HepG2 (cell line): Measurements from ENCODE around the gene ASB16. TPM values are rescaled to one million over a fixed set of nuclear protein-coding genes. Genes with fewer than 3 reads are reported as not detected.

ENCODE experiments used
- ARNT2 ChIP-seq: sonication (generic); formaldehyde crosslinking; IDR thresholded peaks from 2 replicates; pipeline ENCODE4 v1.8.0; 2022; ENCODE audit warnings: mild to moderate bottlenecking, low read depth, missing genetic modification reagents, moderate library complexity
- BRCA1 ChIP-seq: sonication (generic); formaldehyde crosslinking; IDR thresholded peaks from 2 replicates; pipeline ENCODE4 v1.4.0; 2020; ENCODE audit warnings: missing genetic modification reagents
- DMAP1 ChIP-seq: IDR thresholded peaks from 2 replicates; pipeline ENCODE4 v1.6.1; 2016
- ELF4 ChIP-seq: sonication (generic); formaldehyde crosslinking; IDR thresholded peaks from 2 replicates; pipeline ENCODE4 v1.5.0; 2020; ENCODE audit warnings: missing genetic modification reagents, mild to moderate bottlenecking, moderate library complexity, borderline replicate concordance
- FOXO1 ChIP-seq: sonication (generic); formaldehyde crosslinking; IDR thresholded peaks from 2 replicates; pipeline ENCODE4 v1.4.0; 2020; ENCODE audit warnings: missing genetic modification reagents
- IKZF5 ChIP-seq: IDR thresholded peaks from 2 replicates; pipeline ENCODE4 v1.6.1; 2018; ENCODE audit warnings: missing genetic modification reagents, mild to moderate bottlenecking, missing compliant biosample characterization
- ISX ChIP-seq: sonication (generic); formaldehyde crosslinking; conservative IDR thresholded peaks from 2 replicates; pipeline ENCODE4 v1.5.0; 2020; ENCODE audit warnings: missing genetic modification reagents
- MAFK ChIP-seq, 2 experiments: IDR thresholded peaks in 1 of 2; conservative IDR thresholded peaks in 1 of 2; 2 replicates each; pipeline ENCODE4 v1.6.1; 2011; ENCODE audit warnings: improper control_type of control experiment in 2 of 2, low read length in 2 of 2
- SIX1 ChIP-seq: sonication (generic); formaldehyde crosslinking; IDR thresholded peaks from 2 replicates; pipeline ENCODE4 v1.4.0; 2020; ENCODE audit warnings: missing genetic modification reagents, borderline replicate concordance
- SP5 ChIP-seq: IDR thresholded peaks from 2 replicates; pipeline ENCODE4 v1.6.1; 2016; ENCODE audit warnings: low read depth, borderline replicate concordance
- TSC22D2 ChIP-seq: sonication (generic); formaldehyde crosslinking; IDR thresholded peaks from 2 replicates; pipeline ENCODE4 v1.5.1; 2020; ENCODE audit warnings: missing genetic modification reagents, mild to moderate bottlenecking, borderline replicate concordance
- ZNF121 ChIP-seq: sonication (generic); formaldehyde crosslinking; IDR thresholded peaks from 2 replicates; pipeline ENCODE4 v1.5.0; 2020; ENCODE audit warnings: mild to moderate bottlenecking, missing genetic modification reagents
- ZNF24 ChIP-seq: fragments of 450-650 bp; IDR thresholded peaks from 2 replicates; pipeline ENCODE4 v1.6.1; 2017; ENCODE audit warnings: antibody characterized with exemption, mild to moderate bottlenecking
- ZNF562 ChIP-seq: sonication (generic); formaldehyde crosslinking; IDR thresholded peaks from 2 replicates; pipeline ENCODE4 v1.8.0; 2022; ENCODE audit warnings: missing genetic modification reagents, borderline replicate concordance
- ZNF777 ChIP-seq: sonication (generic); formaldehyde crosslinking; IDR thresholded peaks from 2 replicates; pipeline ENCODE4 v1.4.0; 2020; ENCODE audit warnings: missing genetic modification reagents
- polyA plus RNA-seq, 8 experiments: library from polyadenylated mRNA; depleted of rRNA in 3 of 8; stranded (reverse) in 7 of 8; unstranded in 1 of 8; fragments of >200 nt; fragmentation: Illumina TruSeq in 4 of 8; extraction: Trizol in 4 of 8; gene quantifications; 2 replicates each; pipeline versions ENCODE4 v1.2.1 to v1.2.3, GENCODE V29; 2011 to 2016; ENCODE audit warnings: low read depth in 4 of 8, missing spikeins in 1 of 8, mixed read lengths in 1 of 8; ENCODE audit not compliant: insufficient read depth in 1 of 8
- total RNA-seq, 5 experiments: library from RNA; depleted of rRNA; stranded (reverse); fragments of >200 nt; fragmentation: Illumina TruSeq; extraction: Trizol; gene quantifications; 2 replicates each; pipeline ENCODE4 v1.2.3, GENCODE V29; 2016; ENCODE audit warnings: low read depth in 1 of 5
- TF ChIP-seq, protein P1 (sequence below): sonication (generic); formaldehyde crosslinking; IDR thresholded peaks from 2 replicates; pipeline ENCODE4 v1.5.1; 2020; ENCODE audit warnings: mild to moderate bottlenecking, missing genetic modification reagents
- TF ChIP-seq, protein P2 (sequence below): IDR thresholded peaks from 2 replicates; pipeline ENCODE4 v1.6.1; 2016; ENCODE audit warnings: low read depth, control low read depth
- TF ChIP-seq, protein P3 (sequence below): sonication (generic); formaldehyde crosslinking; IDR thresholded peaks from 2 replicates; pipeline ENCODE4 v1.4.0; 2020; ENCODE audit warnings: missing genetic modification reagents
- TF ChIP-seq, protein P4 (sequence below): conservative IDR thresholded peaks from 2 replicates; pipeline ENCODE4 v1.6.1; 2018; ENCODE audit warnings: missing genetic modification reagents

Gene ASB16
- total and polyA plus RNA-seq, 2 of the 13 experiments (the other 11 are each of a cell fraction or from before 2014, with no cell fraction given): 0.07 TPM; not detected in 1

DNA sequence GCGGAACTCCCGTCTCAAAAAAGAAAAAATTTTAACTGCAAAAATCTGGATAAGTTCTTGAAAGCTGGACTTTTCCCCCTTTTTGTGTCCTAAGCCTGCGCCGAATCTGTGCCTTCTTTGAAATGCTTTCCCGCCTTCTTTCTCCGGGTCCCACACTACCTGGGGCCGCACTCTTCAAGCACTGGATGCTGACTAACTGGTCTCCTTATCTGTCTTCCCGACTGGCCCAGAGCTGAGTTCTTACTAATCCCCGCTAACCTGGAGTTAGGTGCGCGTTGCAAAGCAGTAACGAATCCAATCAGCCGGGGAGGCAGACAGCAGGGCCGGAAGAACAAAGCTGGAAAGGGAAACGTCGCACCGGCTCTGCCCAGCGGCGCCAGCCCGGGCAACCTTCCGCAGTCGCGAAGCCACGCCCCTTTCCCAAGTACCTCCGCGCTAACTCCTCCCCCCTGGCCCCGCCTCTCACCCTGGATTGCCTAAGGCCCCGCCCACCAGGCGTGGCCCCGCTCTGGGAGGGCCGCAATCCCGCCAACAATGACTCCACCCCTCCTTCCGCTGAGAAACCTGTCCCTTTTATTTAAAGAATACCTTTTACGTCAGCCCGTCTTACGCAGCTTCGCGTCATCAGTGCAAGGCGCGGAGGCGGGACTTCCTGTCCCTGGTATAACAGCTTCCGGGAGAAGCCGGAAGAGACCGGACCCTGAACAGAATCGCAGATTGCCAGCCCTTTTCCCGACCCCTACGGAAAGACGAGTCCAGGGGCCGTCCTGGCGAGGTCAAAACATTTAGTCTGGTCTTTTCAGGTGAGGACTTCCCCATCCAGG is 16.0 kb downstream of the ASB16 start, which contains the start of gene TMUB2 (continued):
- TF ChIP-seq, protein P1, sequence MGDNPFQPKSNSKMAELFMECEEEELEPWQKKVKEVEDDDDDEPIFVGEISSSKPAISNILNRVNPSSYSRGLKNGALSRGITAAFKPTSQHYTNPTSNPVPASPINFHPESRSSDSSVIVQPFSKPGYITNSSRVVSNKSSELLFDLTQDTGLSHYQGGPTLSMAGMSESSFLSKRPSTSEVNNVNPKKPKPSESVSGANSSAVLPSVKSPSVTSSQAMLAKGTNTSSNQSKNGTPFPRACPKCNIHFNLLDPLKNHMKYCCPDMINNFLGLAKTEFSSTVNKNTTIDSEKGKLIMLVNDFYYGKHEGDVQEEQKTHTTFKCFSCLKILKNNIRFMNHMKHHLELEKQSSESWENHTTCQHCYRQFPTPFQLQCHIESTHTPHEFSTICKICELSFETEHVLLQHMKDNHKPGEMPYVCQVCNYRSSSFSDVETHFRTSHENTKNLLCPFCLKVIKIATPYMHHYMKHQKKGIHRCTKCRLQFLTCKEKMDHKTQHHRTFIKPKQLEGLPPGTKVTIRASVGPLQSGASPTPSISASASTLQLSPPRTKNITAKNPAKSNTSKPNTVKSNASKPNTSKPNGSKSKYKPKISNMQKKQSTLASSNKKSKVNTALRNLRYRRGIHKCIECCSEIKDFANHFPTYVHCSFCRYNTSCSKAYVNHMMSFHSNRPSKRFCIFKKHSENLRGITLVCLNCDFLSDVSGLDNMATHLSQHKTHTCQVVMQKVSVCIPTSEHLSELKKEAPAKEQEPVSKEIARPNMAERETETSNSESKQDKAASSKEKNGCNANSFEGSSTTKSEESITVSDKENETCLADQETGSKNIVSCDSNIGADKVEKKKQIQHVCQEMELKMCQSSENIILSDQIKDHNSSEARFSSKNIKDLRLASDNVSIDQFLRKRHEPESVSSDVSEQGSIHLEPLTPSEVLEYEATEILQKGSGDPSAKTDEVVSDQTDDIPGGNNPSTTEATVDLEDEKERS (CRISPR knock-in tag): peak; percentile 59
- TF ChIP-seq, protein P2, sequence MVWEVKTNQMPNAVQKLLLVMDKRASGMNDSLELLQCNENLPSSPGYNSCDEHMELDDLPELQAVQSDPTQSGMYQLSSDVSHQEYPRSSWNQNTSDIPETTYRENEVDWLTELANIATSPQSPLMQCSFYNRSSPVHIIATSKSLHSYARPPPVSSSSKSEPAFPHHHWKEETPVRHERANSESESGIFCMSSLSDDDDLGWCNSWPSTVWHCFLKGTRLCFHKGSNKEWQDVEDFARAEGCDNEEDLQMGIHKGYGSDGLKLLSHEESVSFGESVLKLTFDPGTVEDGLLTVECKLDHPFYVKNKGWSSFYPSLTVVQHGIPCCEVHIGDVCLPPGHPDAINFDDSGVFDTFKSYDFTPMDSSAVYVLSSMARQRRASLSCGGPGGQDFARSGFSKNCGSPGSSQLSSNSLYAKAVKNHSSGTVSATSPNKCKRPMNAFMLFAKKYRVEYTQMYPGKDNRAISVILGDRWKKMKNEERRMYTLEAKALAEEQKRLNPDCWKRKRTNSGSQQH (CRISPR knock-in tag): no peak
- 0 out of 2 replicates have a peak, but pooled peaks have one; percentile 59 for TF ChIP-seq BRCA1 (CRISPR knock-in tag)
- TF ChIP-seq TSC22D2 (CRISPR knock-in tag): no peak
- 0 out of 4 replicates have a peak, but pooled peaks of 1 of the 2 experiments have one; percentile 0 for TF ChIP-seq MAFK (conservative IDR thresholded peaks at IDR 0.05 in 1 of 2, IDR thresholded peaks at IDR 0.05 in 1 of 2; ENCODE audit: low read length in 2 of 2)
- TF ChIP-seq, protein P3, sequence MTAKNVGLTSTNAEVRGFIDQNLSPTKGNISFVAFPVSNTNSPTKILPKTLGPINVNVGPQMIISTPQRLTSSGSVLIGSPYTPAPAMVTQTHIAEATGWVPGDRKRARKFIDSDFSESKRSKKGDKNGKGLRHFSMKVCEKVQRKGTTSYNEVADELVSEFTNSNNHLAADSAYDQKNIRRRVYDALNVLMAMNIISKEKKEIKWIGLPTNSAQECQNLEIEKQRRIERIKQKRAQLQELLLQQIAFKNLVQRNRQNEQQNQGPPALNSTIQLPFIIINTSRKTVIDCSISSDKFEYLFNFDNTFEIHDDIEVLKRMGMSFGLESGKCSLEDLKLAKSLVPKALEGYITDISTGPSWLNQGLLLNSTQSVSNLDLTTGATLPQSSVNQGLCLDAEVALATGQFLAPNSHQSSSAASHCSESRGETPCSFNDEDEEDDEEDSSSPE (CRISPR knock-in tag): peak; percentile 92
- peak; percentile 54; the same call in 1 of the 2 replicates for TF ChIP-seq ISX (CRISPR knock-in tag)
- no peak for TF ChIP-seq DMAP1 (CRISPR knock-in tag)
- TF ChIP-seq IKZF5 (CRISPR knock-in tag): peak; percentile 52; the same call in 1 of the 2 replicates
- TF ChIP-seq ARNT2 (CRISPR knock-in tag): peak; percentile 81
- TF ChIP-seq SIX1 (CRISPR knock-in tag): no peak
- 0 out of 2 replicates have a peak, but pooled peaks have one; percentile 19 for TF ChIP-seq FOXO1 (CRISPR knock-in tag)
- peak; percentile 91; the same call in 1 of the 2 replicates for TF ChIP-seq SP5 (CRISPR knock-in tag)
- TF ChIP-seq ZNF24: no peak
- peak; percentile 96 for TF ChIP-seq ZNF121 (CRISPR knock-in tag)
- TF ChIP-seq, protein P4, sequence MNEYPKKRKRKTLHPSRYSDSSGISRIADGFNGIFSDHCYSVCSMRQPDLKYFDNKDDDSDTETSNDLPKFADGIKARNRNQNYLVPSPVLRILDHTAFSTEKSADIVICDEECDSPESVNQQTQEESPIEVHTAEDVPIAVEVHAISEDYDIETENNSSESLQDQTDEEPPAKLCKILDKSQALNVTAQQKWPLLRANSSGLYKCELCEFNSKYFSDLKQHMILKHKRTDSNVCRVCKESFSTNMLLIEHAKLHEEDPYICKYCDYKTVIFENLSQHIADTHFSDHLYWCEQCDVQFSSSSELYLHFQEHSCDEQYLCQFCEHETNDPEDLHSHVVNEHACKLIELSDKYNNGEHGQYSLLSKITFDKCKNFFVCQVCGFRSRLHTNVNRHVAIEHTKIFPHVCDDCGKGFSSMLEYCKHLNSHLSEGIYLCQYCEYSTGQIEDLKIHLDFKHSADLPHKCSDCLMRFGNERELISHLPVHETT: peak; percentile 54
- 0 out of 2 replicates have a peak, but pooled peaks have one; percentile 54 for TF ChIP-seq ELF4 (CRISPR knock-in tag)
- TF ChIP-seq ZNF562 (CRISPR knock-in tag): no peak
- TF ChIP-seq ZNF777: peak; percentile 44
